HG03159 (cell line): ENCODE results near the gene PTPN14.

Source experiments
- ATAC-seq: cut with Tn5 transposase; IDR thresholded peaks from one replicate; pipeline ENCODE4 v1.9.1; 2021; ENCODE audit warnings: mild to moderate bottlenecking, moderate library complexity; ENCODE audit not compliant: unreplicated experiment

Gene PTPN14

DNA sequence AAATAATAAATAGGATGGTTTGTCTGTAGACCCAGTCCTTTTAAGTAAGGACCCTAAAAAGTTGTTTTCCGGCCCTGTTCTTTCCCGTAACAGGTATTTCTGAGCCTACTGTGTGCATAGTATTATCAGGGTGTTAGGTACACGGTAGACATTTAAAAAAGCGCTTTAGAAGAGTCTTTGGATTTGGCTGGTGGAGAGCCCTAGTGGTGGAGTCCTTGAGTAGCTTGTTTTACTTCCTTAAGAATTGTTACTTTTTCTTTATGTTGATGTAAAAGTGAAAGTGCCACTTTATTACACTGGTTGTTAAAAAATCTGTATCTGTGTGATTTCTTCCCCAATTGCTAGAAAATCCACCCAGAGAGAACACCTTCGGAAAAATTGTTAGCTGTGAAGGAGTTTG lies 233.7 kb downstream of the PTPN14 start:
- ATAC-seq = no peak

DNA sequence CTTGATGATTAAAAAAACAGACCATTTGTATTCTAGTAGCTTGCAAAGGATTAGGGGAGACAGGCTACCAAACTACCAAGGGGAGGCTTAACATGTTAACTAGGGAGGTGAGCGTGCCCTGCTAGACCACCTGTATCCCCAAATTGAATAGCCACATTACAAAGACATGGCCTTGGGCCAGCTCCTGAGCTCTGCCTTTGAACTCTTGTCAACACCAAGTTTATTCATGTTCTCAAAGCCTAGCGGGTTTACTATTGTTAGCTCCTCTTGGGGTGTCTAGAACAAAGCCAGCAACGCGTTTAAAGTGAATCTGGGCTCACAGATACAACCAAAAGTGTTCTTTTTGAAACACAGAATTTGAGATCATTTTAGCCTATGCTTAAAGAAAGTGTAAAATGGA lies 234.1 kb downstream of the PTPN14 start:
- no peak for ATAC-seq

DNA sequence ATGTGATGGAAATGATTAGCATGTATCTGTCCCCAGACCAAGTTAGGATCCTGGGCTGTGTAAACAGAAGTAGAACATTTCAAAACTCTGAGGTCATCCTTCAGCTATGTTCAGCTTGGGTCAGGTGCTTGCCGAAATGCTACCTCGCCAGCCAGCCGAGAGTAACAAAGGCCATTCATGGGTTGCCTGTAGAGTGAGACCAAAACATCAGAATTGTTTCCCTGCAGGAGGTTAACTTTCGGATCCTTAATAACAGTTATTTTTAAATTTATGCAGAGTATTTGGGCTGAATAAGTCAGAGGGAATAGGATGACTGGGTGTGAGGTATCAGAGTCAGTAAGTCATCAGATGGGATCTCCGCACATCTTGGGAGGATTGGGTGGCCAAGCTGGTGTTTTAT lies 234.8 kb downstream of the PTPN14 start:
- no peak for ATAC-seq

DNA sequence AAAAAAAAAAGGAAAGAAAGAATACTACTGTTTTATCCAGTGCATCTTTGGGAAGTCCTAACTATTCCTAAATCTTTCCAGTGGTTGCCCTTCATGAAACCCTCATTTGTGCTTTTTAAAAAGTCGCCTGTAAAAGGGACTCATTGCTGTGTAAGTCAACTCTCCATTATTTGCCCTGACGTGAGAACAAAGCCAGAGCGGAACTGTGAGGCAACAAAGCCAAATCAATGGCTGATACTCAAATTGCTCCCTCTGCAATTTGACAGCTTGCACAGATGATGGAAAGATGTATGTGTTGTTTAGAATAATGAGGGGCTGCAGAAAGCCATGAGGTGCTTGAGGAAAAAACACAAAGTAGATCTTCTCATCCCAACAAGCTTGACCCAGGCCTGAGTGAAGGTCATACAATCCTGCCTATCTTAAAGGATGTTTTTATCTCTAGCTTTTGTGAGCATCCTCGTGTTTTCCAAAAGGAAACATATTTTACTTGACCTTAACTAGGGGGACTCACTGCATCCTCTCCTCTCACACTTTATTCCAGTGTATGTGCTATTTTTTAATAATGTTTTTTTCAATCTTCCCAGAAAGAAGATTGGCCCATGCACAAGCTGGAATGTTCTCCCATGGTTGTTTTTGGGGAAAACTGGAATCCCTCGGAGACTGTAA lies 237.1 kb downstream of the PTPN14 start:
- no peak for ATAC-seq

DNA sequence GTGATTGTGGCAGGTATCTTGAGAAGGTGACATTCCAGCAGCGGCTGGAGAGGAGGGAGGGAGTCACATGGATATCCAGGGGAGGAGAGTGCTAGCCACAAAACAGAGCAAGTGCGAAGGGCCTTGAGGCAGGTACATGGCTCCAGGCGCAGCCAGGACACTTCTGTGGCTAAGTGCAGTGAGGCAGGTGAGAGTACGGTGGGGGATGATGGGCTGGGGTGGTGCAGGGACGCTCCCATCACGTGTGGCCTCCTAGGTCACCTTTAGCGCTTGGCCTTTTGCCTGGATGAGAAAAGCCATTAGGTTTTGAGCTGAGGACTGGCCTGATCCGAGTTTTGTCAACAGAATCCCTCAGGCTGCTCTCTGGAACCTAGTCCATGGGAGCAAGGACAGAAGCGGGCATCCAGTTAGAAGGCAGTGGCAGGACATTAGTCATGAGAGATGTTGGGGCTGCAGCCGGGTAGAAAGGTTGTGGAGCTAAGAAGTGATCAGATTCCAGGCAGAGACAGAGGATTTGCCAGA lies 238.8 kb downstream of the PTPN14 start:
- no peak for ATAC-seq

DNA sequence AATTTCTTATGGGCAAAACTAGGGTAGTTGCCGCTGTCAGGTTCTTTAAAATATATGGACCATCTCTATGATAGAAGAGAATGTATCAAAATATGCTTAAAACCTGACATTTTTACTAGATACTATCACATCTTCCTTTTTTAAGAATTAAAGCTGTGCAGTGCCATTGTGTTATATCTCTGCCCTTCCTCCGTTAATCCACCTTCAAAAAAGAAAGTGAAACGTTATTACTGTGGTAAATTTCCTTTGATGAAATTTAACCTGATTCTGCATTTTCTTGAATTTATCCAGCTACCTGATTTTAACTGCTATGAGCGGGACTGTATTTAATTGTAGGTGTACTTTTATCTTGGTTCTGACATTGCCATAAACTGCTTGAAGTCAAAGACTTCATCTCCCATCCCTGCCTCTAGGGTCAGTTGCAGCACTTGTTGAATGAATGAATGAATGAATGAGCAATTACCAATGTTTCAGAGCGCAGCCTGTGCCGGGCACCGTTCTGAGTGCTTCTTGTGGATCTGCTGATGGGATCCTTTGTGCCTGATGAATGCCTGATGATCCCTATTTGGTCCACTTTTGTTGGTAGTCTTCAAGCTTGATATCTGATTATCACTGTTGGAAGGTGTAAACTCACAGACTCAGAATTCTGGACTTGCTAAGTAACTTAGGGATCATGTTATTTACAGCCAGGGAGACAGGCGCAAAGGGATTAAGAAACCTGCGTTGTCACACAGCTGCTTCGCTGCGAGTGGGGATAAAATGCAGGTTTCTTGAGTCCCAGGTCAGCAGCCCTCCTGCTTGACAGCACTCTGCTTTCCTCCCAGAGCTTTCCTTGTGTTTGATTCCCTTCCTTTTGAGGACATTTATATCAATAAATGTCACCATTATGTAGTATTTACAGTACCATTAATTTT lies 240.4 kb downstream of the PTPN14 start:
- no peak for ATAC-seq

DNA sequence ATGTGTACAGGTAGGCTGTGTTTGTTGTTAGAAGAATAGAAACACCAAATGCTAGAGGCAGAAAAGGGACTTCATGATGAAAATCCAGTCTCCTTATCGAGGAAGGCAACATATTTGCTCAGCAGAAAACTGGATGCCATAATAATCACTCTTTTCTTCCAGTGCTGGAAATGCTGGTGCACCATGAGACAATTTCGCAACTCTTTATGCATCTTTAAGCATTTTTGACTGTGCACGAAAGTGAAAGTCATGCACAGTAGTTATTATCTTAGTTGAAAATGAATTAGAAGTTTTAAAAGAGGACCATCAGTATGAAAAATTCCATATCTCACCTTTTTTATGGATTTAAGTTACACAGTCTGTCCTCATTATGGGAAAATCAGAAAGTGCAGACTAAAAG lies 241.4 kb downstream of the PTPN14 start:
- ATAC-seq = peak; percentile 68

DNA sequence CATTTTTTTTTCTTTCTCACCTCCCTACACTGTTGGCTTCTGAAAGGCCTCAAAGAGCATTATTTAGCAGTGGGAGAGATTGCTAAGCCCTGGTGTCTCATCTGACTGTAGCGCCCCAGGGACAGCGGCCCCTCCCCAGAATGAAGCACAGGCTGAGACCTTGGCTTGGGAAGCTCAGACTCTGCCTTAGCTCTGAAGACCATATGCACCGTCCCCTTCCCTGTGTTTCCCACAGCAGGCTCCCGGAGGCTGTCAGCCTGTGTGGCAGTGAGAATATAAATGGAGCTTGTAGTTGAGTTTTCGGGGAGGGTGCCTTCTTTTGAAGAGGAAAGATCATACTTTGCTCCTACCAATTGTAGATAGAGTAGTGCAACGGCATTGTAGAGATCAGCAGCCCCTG lies 245.1 kb downstream of the PTPN14 start:
- no peak for ATAC-seq

DNA sequence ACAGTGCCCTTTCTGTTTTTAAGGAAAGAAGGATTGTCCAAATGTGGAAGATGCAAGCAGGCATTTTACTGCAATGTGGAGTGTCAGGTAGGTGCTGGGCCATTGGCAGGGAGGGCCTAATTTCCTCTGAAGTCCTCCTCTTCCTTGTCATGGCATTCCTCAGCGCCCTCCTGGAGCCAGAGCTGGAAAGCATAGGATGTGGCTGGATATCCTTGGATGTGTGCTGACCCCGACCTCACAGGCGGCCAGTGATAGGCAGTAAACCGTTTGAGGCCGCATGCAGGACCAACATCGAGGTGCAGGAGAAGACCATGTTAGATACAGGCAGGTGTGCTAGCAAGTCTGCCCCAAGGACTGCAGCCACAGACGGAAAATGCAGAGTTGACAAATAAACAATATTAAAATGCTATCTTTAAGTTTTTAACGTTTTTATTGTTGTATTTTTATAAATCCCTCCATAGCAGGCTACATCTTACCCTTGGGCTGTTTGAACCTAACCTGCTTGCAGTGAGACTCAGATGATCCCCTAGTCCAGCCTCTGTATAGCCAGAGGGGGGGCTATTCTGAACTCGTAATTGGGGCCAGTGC lies 246.1 kb downstream of the PTPN14 start:
- no peak for ATAC-seq

DNA sequence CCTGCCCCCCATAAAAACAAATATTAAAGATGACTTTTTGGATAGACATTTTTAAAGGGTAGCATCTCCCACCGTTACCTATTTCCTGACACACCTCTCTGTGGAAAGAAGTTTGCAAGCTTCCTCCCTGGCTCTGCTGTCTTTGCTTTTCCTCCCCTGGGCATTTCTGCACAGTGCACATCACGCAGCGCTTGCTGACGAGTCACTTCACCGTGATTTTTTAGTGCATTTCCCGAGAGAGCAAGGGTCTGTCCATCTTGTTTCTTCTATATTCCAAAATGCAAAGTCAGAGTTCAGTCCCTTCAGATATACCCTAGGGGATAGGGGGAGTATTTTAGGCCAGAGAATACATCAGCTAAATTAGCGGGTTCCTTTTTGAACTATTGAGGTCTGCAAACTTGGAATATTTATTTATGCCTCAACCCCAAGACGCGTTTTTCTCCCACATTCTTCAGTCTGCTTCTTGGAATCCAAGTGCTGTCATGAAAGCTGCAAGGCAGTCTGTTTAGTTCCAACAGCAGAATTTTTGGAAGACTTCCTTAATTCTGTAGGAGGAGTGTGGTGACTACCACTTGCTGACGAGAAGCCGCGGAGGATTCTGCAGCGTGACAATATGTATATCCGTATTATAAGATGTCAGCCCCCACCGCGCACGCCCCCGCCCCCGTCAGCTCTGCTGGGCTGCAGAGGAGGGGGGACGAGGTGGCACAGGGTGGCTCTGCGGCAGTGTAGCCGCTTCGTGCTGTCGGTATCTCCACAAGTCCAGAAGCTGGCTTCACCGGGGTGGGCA lies 248.1 kb downstream of the PTPN14 start:
- no peak for ATAC-seq

DNA sequence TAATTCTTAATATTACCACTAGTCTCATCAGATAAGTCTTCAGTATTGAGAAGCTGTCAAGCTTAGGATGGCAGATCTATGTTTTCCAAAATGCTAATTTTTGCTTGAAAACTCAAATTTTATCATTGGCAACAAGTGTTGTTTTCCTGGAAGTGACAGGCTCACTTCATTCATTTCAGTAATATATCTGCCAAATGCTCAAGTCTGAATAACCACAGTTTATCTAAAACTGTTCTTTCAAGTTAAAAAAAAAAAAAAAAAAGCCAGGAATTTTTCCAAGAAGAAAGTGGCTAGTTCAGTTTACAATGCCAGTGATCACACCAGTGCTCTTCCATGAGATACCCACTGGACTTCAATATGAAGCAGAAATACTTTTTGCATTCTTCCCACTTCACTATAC lies 249.9 kb downstream of the PTPN14 start:
- no peak for ATAC-seq

DNA sequence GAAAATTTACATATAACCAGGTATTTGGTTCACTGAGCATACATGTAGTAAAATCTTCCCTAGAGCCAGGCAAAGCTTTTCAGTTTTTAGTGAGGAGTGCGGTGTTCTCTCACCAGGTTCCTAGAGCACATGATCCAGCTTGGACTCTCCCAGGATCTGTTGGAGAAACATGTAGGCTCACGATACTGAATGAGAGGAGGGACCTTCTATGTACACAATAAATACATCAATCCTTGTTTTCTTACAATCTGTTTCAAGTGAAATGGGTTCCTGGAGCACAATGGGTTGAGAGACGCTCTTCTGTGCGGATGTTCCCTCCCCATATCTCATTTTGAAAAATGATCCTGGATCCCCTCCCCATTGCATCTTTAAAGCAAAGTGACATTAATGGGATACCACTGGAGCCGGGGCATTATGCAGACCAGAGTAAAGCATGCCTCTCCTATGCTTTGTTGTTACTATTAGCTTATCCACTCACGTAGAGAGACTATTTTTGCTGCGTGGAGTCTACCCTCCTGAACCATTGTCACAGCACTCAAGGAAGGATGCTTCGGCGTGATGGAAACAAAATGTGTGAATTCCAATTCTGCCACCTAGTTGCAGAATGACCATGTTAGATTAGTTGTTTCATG lies 251.1 kb downstream of the PTPN14 start:
- ATAC-seq = no peak
